ENCODE measurements around the gene IER2. TPM values are rescaled to one million over a fixed set of nuclear protein-coding genes. Genes with fewer than 3 reads are reported as not detected.

IER2 gene
- total and polyA plus RNA-seq, 9 of the 15 experiments (the other 6 are each of a cell fraction or from before 2014, with no cell fraction given), result 4.5 to 205 (median 23.7) TPM

GRCh38 chr19:13154241-13154778 is 4.1 kb downstream of the IER2 start (continued):
- TF ChIP-seq ZNF609 (CRISPR knock-in tag; IDR thresholded peaks at IDR 0.05; ENCODE audit: borderline replicate concordance), result no peak; the same call in 1 of the 2 replicates
- no peak for TF ChIP-seq ARID3B (CRISPR knock-in tag; IDR thresholded peaks at IDR 0.05; ENCODE audit: borderline replicate concordance)
- TF ChIP-seq MTA3 (IDR thresholded peaks at IDR 0.05; ENCODE audit: borderline replicate concordance), result peak; percentile 91
- TF ChIP-seq CREB3L1 (IDR thresholded peaks at IDR 0.05; ENCODE audit: borderline replicate concordance, low read depth), result no peak; the same call in 1 of the 2 replicates
- TF ChIP-seq DDX20 (tag; IDR thresholded peaks at IDR 0.05; ENCODE audit: low read depth), result no peak
- no peak for TF ChIP-seq C11orf30 (IDR thresholded peaks at IDR 0.05; ENCODE audit: low read depth)
- TF ChIP-seq BMI1 (IDR thresholded peaks at IDR 0.05; ENCODE audit: low read length), result no peak
- TF ChIP-seq TEAD2 (tag; IDR thresholded peaks at IDR 0.05), result 0 out of 2 replicates have a peak, but pooled peaks have one; percentile 34
- TF ChIP-seq POLR3A (IDR thresholded peaks at IDR 0.05; ENCODE audit: borderline replicate concordance, extremely low read depth, insufficient read depth, insufficient read length), result no peak
- TF ChIP-seq TCFL5 (CRISPR knock-in tag; conservative IDR thresholded peaks at IDR 0.05), result no peak
- TF ChIP-seq MITF (IDR thresholded peaks at IDR 0.05), result no peak
- no peak for TF ChIP-seq FIP1L1 (IDR thresholded peaks at IDR 0.05; ENCODE audit: low read depth, low read length, poor library complexity, severe bottlenecking)
- TF ChIP-seq MXD1 (CRISPR knock-in tag; IDR thresholded peaks at IDR 0.05; ENCODE audit: borderline replicate concordance, poor library complexity, severe bottlenecking), result no peak
